K562 (cell line): Measurements from ENCODE around the gene BIRC5. TPM values are rescaled to one million over a fixed set of nuclear protein-coding genes. Genes with fewer than 3 reads are reported as not detected.

Source experiments
- CBFA2T2 ChIP-seq: fragments of 450-650 bp; conservative IDR thresholded peaks from 2 replicates; pipeline ENCODE4 v1.6.1; 2017; ENCODE audit warnings: mild to moderate bottlenecking
- CREBBP ChIP-seq: IDR thresholded peaks from one replicate; pipeline ENCODE4 v1.6.1; 2012; ENCODE audit warnings: low read depth, mild to moderate bottlenecking, control low read depth, inconsistent platforms, low read length
- DMBX1 ChIP-seq: fragments of 250-450 bp; sonication (Bioruptor Pico); IDR thresholded peaks from 2 replicates; pipeline ENCODE4 v1.8.0; 2022; ENCODE audit warnings: inconsistent platforms, mild to moderate bottlenecking, moderate library complexity, borderline replicate concordance
- HDAC1 ChIP-seq, 2 experiments: fragments of 450-650 bp; IDR thresholded peaks; 2 replicates each; pipeline ENCODE4 v1.6.1; 2016 to 2017; ENCODE audit warnings: inconsistent platforms in 1 of 2, mild to moderate bottlenecking in 1 of 2, moderate library complexity in 1 of 2
- IFI16 ChIP-seq: fragments of 250-450 bp; sonication (Bioruptor Pico); IDR thresholded peaks from 2 replicates; pipeline ENCODE4 v2.1.2; 2022; ENCODE audit warnings: mild to moderate bottlenecking, inconsistent platforms
- ILF3 ChIP-seq: fragments of 450-650 bp; IDR thresholded peaks from 2 replicates; pipeline ENCODE4 v1.6.1; 2018; ENCODE audit warnings: antibody characterized with exemption, mild to moderate bottlenecking, moderate library complexity, borderline replicate concordance
- MAX ChIP-seq: sonication (generic); formaldehyde crosslinking; IDR thresholded peaks from 2 replicates; pipeline ENCODE4 v1.9.0; 2022; ENCODE audit warnings: mild to moderate bottlenecking, missing genetic modification reagents
- MBD2 ChIP-seq: sonication (generic); IDR thresholded peaks from 2 replicates; pipeline ENCODE4 v1.6.1; 2016; ENCODE audit warnings: low read depth, borderline replicate concordance
- NCOA6 ChIP-seq: fragments of 450-650 bp; IDR thresholded peaks from 2 replicates; pipeline ENCODE4 v1.6.1; 2017; ENCODE audit warnings: mild to moderate bottlenecking
- PKNOX1 ChIP-seq: fragments of 450-650 bp; IDR thresholded peaks from 2 replicates; pipeline ENCODE4 v1.6.1; 2016
- RB1 ChIP-seq: fragments of 450-650 bp; IDR thresholded peaks from 2 replicates; pipeline ENCODE4 v1.6.1; 2017; ENCODE audit warnings: low read depth, mild to moderate bottlenecking
- SIX5 ChIP-seq, 2 experiments: IDR thresholded peaks; 2 replicates each; pipeline ENCODE4 v1.6.1; 2011; ENCODE audit warnings: low read length in 2 of 2, borderline replicate concordance in 1 of 2, low read depth in 1 of 2, mild to moderate bottlenecking in 1 of 2, moderate library complexity in 1 of 2; ENCODE audit not compliant: insufficient read depth in 1 of 2
- SOX6 ChIP-seq: fragments of 450-650 bp; IDR thresholded peaks from 2 replicates; pipeline ENCODE4 v1.6.1; 2014; ENCODE audit warnings: mild to moderate bottlenecking
- TAL1 ChIP-seq: fragments of 450-650 bp; IDR thresholded peaks from 2 replicates; pipeline ENCODE4 v1.6.1; 2016; ENCODE audit warnings: mild to moderate bottlenecking
- TCF3 ChIP-seq: sonication (generic); formaldehyde crosslinking; IDR thresholded peaks from 2 replicates; pipeline ENCODE4 v1.4.0; 2020; ENCODE audit warnings: mild to moderate bottlenecking, missing genetic modification reagents
- TEAD4 ChIP-seq, 2 experiments: sonication (generic) in 1 of 2; formaldehyde crosslinking in 1 of 2; IDR thresholded peaks; 2 replicates each; pipeline versions ENCODE4 v1.6.1 to v1.8.0; 2012 to 2022; ENCODE audit warnings: borderline replicate concordance in 1 of 2, inconsistent platforms in 1 of 2, low read length in 1 of 2, mild to moderate bottlenecking in 1 of 2, missing genetic modification reagents in 1 of 2
- polyA plus RNA-seq, 8 experiments: library from polyadenylated mRNA; depleted of rRNA in 4 of 8; stranded (reverse) in 5 of 8; unstranded in 3 of 8; fragments of >200 nt; fragmentation: Nextera tagmentation in 2 of 8; fragmentation: Illumina TruSeq in 1 of 8; extraction: Ambion mirVana in 2 of 8; extraction: Trizol in 1 of 8; gene quantifications; 2 replicates each; pipeline versions ENCODE4 v1.2.1 to v1.2.3, GENCODE V29; 2011 to 2014; ENCODE audit warnings: inconsistent platforms in 1 of 8, missing spikeins in 1 of 8
- total RNA-seq, 7 experiments: library from RNA; depleted of rRNA in 6 of 7; stranded (reverse); fragments of >200 nt in 6 of 7; fragmentation: Illumina TruSeq in 2 of 7; extraction: Trizol in 2 of 7; gene quantifications; 2 replicates each; pipeline versions ENCODE4 v1.2.1 to v1.2.3, GENCODE V29; 2011 to 2021; ENCODE audit warnings: low replicate concordance in 1 of 7
- TF ChIP-seq, protein P1 (sequence below): fragments of 200-800 bp; sonication (Bioruptor generic); IDR thresholded peaks from 2 replicates; pipeline ENCODE4 v1.6.1; 2017; ENCODE audit warnings: missing genetic modification characterization, missing compliant biosample characterization
- TF ChIP-seq, protein P2 (sequence below): fragments of 450-650 bp; IDR thresholded peaks from 2 replicates; pipeline ENCODE4 v1.6.1; 2017; ENCODE audit warnings: antibody characterized with exemption, mild to moderate bottlenecking
- TF ChIP-seq, protein P3 (sequence below), 2 experiments: fragments of 450-650 bp in 1 of 2; sonication (generic) in 1 of 2; formaldehyde crosslinking; conservative IDR thresholded peaks; 2 replicates each; pipeline versions ENCODE4 v1.4.0 to v1.8.1; 2020 to 2022; ENCODE audit warnings: mild to moderate bottlenecking in 1 of 2, missing genetic modification reagents in 1 of 2

BIRC5 gene
- total and polyA plus RNA-seq, 9 of the 15 experiments (the other 6 are each of a cell fraction or from before 2014, with no cell fraction given): 64.4 to 140 (median 101) TPM

- peak; percentile 38; the same call in 1 of the 2 replicates for TF ChIP-seq MAX (CRISPR knock-in tag)
- TF ChIP-seq ILF3: no peak
- no peak; the same call in 1 of the 2 replicates for TF ChIP-seq DMBX1 (CRISPR knock-in tag)
- TF ChIP-seq HDAC1 (IDR thresholded peaks at IDR 0.05): peak in 1 of 2 experiments; percentile 32; a peak in 1 of 4 replicates
- 0 out of 2 replicates have a peak, but pooled peaks have one; percentile 23 for TF ChIP-seq MBD2
- TF ChIP-seq, protein P1, sequence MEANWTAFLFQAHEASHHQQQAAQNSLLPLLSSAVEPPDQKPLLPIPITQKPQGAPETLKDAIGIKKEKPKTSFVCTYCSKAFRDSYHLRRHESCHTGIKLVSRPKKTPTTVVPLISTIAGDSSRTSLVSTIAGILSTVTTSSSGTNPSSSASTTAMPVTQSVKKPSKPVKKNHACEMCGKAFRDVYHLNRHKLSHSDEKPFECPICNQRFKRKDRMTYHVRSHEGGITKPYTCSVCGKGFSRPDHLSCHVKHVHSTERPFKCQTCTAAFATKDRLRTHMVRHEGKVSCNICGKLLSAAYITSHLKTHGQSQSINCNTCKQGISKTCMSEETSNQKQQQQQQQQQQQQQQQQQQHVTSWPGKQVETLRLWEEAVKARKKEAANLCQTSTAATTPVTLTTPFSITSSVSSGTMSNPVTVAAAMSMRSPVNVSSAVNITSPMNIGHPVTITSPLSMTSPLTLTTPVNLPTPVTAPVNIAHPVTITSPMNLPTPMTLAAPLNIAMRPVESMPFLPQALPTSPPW (CRISPR knock-in tag): peak; percentile 16
- peak; percentile 32; the same call in 1 of the 2 replicates for TF ChIP-seq TAL1
- peak; percentile 38 for TF ChIP-seq SOX6
- TF ChIP-seq NCOA6: no peak
- TF ChIP-seq, protein P2, sequence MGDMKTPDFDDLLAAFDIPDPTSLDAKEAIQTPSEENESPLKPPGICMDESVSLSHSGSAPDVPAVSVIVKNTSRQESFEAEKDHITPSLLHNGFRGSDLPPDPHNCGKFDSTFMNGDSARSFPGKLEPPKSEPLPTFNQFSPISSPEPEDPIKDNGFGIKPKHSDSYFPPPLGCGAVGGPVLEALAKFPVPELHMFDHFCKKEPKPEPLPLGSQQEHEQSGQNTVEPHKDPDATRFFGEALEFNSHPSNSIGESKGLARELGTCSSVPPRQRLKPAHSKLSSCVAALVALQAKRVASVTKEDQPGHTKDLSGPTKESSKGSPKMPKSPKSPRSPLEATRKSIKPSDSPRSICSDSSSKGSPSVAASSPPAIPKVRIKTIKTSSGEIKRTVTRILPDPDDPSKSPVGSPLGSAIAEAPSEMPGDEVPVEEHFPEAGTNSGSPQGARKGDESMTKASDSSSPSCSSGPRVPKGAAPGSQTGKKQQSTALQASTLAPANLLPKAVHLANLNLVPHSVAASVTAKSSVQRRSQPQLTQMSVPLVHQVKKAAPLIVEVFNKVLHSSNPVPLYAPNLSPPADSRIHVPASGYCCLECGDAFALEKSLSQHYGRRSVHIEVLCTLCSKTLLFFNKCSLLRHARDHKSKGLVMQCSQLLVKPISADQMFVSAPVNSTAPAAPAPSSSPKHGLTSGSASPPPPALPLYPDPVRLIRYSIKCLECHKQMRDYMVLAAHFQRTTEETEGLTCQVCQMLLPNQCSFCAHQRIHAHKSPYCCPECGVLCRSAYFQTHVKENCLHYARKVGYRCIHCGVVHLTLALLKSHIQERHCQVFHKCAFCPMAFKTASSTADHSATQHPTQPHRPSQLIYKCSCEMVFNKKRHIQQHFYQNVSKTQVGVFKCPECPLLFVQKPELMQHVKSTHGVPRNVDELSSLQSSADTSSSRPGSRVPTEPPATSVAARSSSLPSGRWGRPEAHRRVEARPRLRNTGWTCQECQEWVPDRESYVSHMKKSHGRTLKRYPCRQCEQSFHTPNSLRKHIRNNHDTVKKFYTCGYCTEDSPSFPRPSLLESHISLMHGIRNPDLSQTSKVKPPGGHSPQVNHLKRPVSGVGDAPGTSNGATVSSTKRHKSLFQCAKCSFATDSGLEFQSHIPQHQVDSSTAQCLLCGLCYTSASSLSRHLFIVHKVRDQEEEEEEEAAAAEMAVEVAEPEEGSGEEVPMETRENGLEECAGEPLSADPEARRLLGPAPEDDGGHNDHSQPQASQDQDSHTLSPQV: peak; percentile 68
- peak; percentile 28 for TF ChIP-seq TEAD4 (IDR thresholded peaks at IDR 0.05; ENCODE audit: low read length)
- TF ChIP-seq TEAD4 (CRISPR knock-in tag; IDR thresholded peaks at IDR 0.05; ENCODE audit: borderline replicate concordance): no peak
- TF ChIP-seq CREBBP: no peak
- 0 out of 2 replicates have a peak, but pooled peaks have one; percentile 65 for TF ChIP-seq IFI16
- TF ChIP-seq CBFA2T2: peak; percentile 26; the same call in 1 of the 2 replicates
- peak; percentile 84 for TF ChIP-seq PKNOX1
- no peak for TF ChIP-seq SIX5 (IDR thresholded peaks at IDR 0.05; ENCODE audit: borderline replicate concordance in 1 of 2, insufficient read depth in 1 of 2, low read depth in 1 of 2, low read length in 2 of 2)
- TF ChIP-seq RB1: no peak
- TF ChIP-seq, protein P3, sequence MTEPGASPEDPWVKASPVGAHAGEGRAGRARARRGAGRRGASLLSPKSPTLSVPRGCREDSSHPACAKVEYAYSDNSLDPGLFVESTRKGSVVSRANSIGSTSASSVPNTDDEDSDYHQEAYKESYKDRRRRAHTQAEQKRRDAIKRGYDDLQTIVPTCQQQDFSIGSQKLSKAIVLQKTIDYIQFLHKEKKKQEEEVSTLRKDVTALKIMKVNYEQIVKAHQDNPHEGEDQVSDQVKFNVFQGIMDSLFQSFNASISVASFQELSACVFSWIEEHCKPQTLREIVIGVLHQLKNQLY (CRISPR knock-in tag; conservative IDR thresholded peaks at IDR 0.05): no peak
- TF ChIP-seq TCF3 (CRISPR knock-in tag): peak; percentile 26; the same call in 1 of the 2 replicates
Observed at GRCh38 chr17:78256707-78257591, 42.9 kb downstream of the BIRC5 start (continued).
